ENCODE measurements around the gene EHMT1.

DNA sequence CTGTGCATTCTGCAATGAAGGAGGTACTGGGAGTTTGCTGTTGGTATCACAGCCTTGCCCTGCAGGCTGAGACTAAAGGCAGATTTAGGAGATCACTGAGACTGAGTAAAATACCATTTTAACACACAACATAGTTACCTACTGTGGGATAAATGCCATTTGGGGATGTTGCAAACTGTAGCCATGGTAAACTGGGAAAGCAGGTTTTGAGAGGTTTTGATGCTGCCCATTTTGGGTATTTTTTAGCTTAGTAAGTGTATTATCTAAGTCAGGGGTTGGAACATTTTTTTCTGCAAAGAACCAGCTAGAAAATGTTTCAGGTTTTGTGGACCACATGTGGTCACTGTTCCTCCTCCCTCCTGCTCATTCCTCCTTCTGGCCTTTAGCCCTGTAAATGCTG is 108.9 kb downstream of the EHMT1 start:
- TF ChIP-seq POLR2A (IDR thresholded peaks at IDR 0.05; ENCODE audit: low read depth, low read length), result no peak
- no peak for TF ChIP-seq POLR2AphosphoS5 (IDR thresholded peaks at IDR 0.05; ENCODE audit: low read depth, low read length)
